Endothelial cell of umbilical vein (primary cell): ENCODE results near the gene SLC23A2. TPM values are rescaled to one million over a fixed set of nuclear protein-coding genes. Genes with fewer than 3 reads are reported as not detected.
A peak's percentile ranks its signal among the peaks of the same experiment; 100 is the strongest.

ENCODE experiments used
- BruUV-seq: library from RNA; stranded (reverse); fragments of 400-500 nt; replicated peaks from 2 replicates; lab custom pipeline; 2021; lab: Mats Ljungman, UMichigan
- CTCF ChIA-PET: fragments of 300-600, 350-600 bp; sonication (Branson Sonifier 250); formaldehyde crosslinking; loops from one replicate; lab custom pipeline; 2021; ENCODE audit warnings: antibody characterized with exemption, inconsistent platforms; lab: Charles Lee
- POLR2A ChIA-PET: fragments of 300-600, 350-600 bp; sonication (Branson Sonifier 250); formaldehyde crosslinking; loops from one replicate; lab custom pipeline; 2021; ENCODE audit warnings: antibody characterized with exemption, inconsistent platforms; lab: Charles Lee
- DNase-seq: peaks from one replicate; pipeline ENCODE4 v3.0.0-alpha.2; 2011; ENCODE audit warnings: low read depth, low spot score
- FAIRE-seq: peaks from 2 replicates; lab custom pipeline; 2011; peaks lifted over from hg19 to GRCh38; lab: Jason Lieb, UNC
- H2AFZ ChIP-seq: 2 replicates; pipeline ENCODE4 v1.6.0; 2012; ENCODE audit warnings: low read depth, low read length, control low read depth, inconsistent platforms
- H3K27ac ChIP-seq: 2 replicates; pipeline ENCODE4 v1.5.1; 2011; ENCODE audit warnings: low read depth, mild to moderate bottlenecking, control low read depth, low read length, moderate library complexity; ENCODE audit not compliant: insufficient read depth
- H3K27me3 ChIP-seq, 2 experiments: 2 replicates each; pipeline versions ENCODE4 v1.6.0 to v1.6.1; 2011; ENCODE audit warnings: low read length in 2 of 2, mixed read lengths in 1 of 2; ENCODE audit not compliant: control insufficient read depth in 2 of 2, insufficient read depth in 2 of 2
- H3K36me3 ChIP-seq, 2 experiments: 2 replicates in 1 of 2; 3 replicates in 1 of 2; pipeline ENCODE4 v1.5.1; 2011; ENCODE audit warnings: low read length in 2 of 2, mild to moderate bottlenecking in 1 of 2, moderate library complexity in 1 of 2; ENCODE audit not compliant: control insufficient read depth in 2 of 2, insufficient read depth in 2 of 2; ENCODE audit errors: extremely low read depth in 1 of 2
- H3K4me1 ChIP-seq: 3 replicates; pipeline ENCODE4 v1.5.1; 2011; ENCODE audit warnings: mild to moderate bottlenecking, low read length; ENCODE audit not compliant: control insufficient read depth, insufficient read depth; ENCODE audit errors: extremely low read depth
- H3K4me2 ChIP-seq: 2 replicates; pipeline ENCODE4 v1.6.1; 2011; ENCODE audit warnings: low read length, control low read depth, mixed read lengths; ENCODE audit not compliant: insufficient read depth
- H3K4me3 ChIP-seq, 3 experiments: fragments of 200-600 bp in 1 of 3; sonication (generic), shearing (Covaris generic) in 1 of 3; replicated peaks in 1 of 3; 2 replicates each; pipeline ENCODE4 v1.5.1; 2011 to 2016; ENCODE audit warnings: control low read depth in 3 of 3, low read length in 3 of 3, mild to moderate bottlenecking in 2 of 3, inconsistent platforms in 1 of 3, low read depth in 1 of 3, moderate library complexity in 1 of 3; ENCODE audit not compliant: insufficient read depth in 1 of 3
- H3K79me2 ChIP-seq: 2 replicates; pipeline ENCODE4 v1.6.0; 2012; ENCODE audit warnings: low read length, inconsistent platforms; ENCODE audit not compliant: control insufficient read depth, insufficient read depth
- H3K9ac ChIP-seq: replicated peaks from 2 replicates; pipeline ENCODE3; 2011; ENCODE audit warnings: low read length, control low read depth; ENCODE audit not compliant: insufficient read depth; ENCODE audit errors: extremely low read depth
- H3K9me1 ChIP-seq: replicated peaks from 3 replicates; pipeline ENCODE4 v1.6.0; 2011; ENCODE audit warnings: mild to moderate bottlenecking, low read length; ENCODE audit not compliant: control insufficient read depth, insufficient read depth; ENCODE audit errors: extremely low read depth
- H3K9me3 ChIP-seq: replicated peaks from 2 replicates; pipeline ENCODE4 v1.5.1; 2012; ENCODE audit warnings: low read length, inconsistent platforms; ENCODE audit not compliant: control insufficient read depth, insufficient read depth
- H4K20me1 ChIP-seq: replicated peaks from 2 replicates; pipeline ENCODE3; 2011; ENCODE audit warnings: mild to moderate bottlenecking, low read length; ENCODE audit not compliant: control insufficient read depth, insufficient read depth; ENCODE audit errors: extremely low read depth
- CTCF ChIP-seq, 2 donors: IDR thresholded peaks; 1 replicate in 1 of 2; 2 replicates in 1 of 2; pipeline ENCODE4 v1.5.1; 2011; ENCODE audit warnings: low read length in 2 of 2, mild to moderate bottlenecking in 2 of 2, moderate library complexity in 2 of 2, control low read depth in 1 of 2, inconsistent platforms in 1 of 2, low read depth in 1 of 2; ENCODE audit not compliant: insufficient read depth in 1 of 2; ENCODE audit errors: extremely low read depth in 1 of 2
- FOS ChIP-seq: IDR thresholded peaks from 2 replicates; pipeline ENCODE4 v1.6.1; 2011; ENCODE audit warnings: mild to moderate bottlenecking, low read length, moderate library complexity, borderline replicate concordance; ENCODE audit not compliant: insufficient read depth
- GATA2 ChIP-seq: IDR thresholded peaks from 2 replicates; pipeline ENCODE4 v1.7.0; 2011; ENCODE audit warnings: low read depth, mild to moderate bottlenecking, moderate library complexity, mixed read lengths, low read length; ENCODE audit not compliant: insufficient read length, insufficient read depth
- JUN ChIP-seq: IDR thresholded peaks from 2 replicates; pipeline ENCODE4 v1.6.1; 2011; ENCODE audit warnings: borderline replicate concordance, low read depth; ENCODE audit not compliant: insufficient read length, insufficient read depth
- POLR2A ChIP-seq: IDR thresholded peaks from 2 replicates; pipeline ENCODE4 v1.6.1; 2012; ENCODE audit warnings: low read depth, mild to moderate bottlenecking, control low read depth, low read length
- dilution Hi-C: fragments of 300-500 bp; cut with MboI; formaldehyde crosslinking; loops from one replicate; pipeline ENCODE4 v1.15.0; 2019; ENCODE audit warnings: low sequenced_read_pairs; ENCODE audit not compliant: extremely low pct_ligation_motif_present
- intact Hi-C: fragments of 100-400 bp; cut with micrococcal nuclease; formaldehyde crosslinking; loops from one replicate; pipeline ENCODE4 v1.10.0; 2022
- polyA plus RNA-seq, 4 experiments: library from polyadenylated mRNA; depleted of rRNA in 3 of 4; stranded (reverse) in 3 of 4; unstranded in 1 of 4; fragments of >200 nt; gene quantifications; 2 replicates each; pipeline versions ENCODE4 v1.2.1 to v1.2.3, GENCODE V29; 2011 to 2012; ENCODE audit warnings: missing spikeins in 1 of 4
- total RNA-seq: library from RNA; stranded (reverse); gene quantifications from 2 replicates; pipeline ENCODE4 v1.2.3, GENCODE V29; 2021

The SLC23A2 gene
- total and polyA plus RNA-seq, 2 donors (not counting 3 experiments of a cell fraction or from before 2014, with no cell fraction given), result 24.4 to 24.5 TPM

GRCh38 chr20:4956200-4956810 is 45.0 kb downstream of the SLC23A2 start:
- H3K27ac ChIP-seq, result no peak overlapping the region
- no peak overlapping the region for H2AFZ ChIP-seq
- H3K36me3 ChIP-seq, result no peaks in the 10 kb centered on the region
- H3K4me3 ChIP-seq, result no peak overlapping the region
- H3K9me1 ChIP-seq, result no peaks in the 10 kb centered on the region
- H4K20me1 ChIP-seq, result no peaks in the 10 kb centered on the region
- H3K4me2 ChIP-seq, result no peak overlapping the region
- no peaks in the 10 kb centered on the region for H3K27me3 ChIP-seq
- FAIRE-seq, result peak; percentile 54
- POLR2A ChIA-PET, result no interaction called here
- DNase-seq, result peak; percentile 79
- CTCF ChIA-PET, result interaction anchor here (0.6 to 4.4 kb wide), 43 partner anchors 9 to 351 kb away, joined by 3 to 48 read pairs (median 5); no protein-coding TSS in a partner anchor
- H3K9ac ChIP-seq, result no peak overlapping the region
- H3K79me2 ChIP-seq, result no peaks in the 10 kb centered on the region
- TF ChIP-seq CTCF (IDR thresholded peaks at IDR 0.05; ENCODE audit: extremely low read depth in 1 of 2, insufficient read depth in 1 of 2, low read depth in 1 of 2, low read length in 2 of 2), result peak; percentile 45 to 68
- TF ChIP-seq POLR2A, result no peak
- H3K4me1 ChIP-seq, result peaks cover 3% of the 10 kb centered on the region
- intact Hi-C loops (loop anchor here (1.0 to 5.0 kb wide), 4 partner anchors 16 to 349 kb away; no protein-coding TSS in a partner anchor), dilution Hi-C loops (no loop called here)
- no peaks in the 10 kb centered on the region for H3K9me3 ChIP-seq
- no TSS peak for BruUV-seq

- dilution Hi-C loops, result no loop called here
Observed at GRCh38 chr20:4953881-4954280, 47.4 kb downstream of the SLC23A2 start.

More at GRCh38 chr20:4953881-4954280, 47.4 kb downstream of the SLC23A2 start:
- Histone ChIP-seq H3K4me1 (peaks cover 12% of the 10 kb centered on the region), H3K36me3 (no peaks in the 10 kb centered on the region), H3K79me2 (peaks cover 3% of the 10 kb centered on the region), H3K4me2 (no peak overlapping the region), H3K27ac (no peak overlapping the region), H3K9ac (no peak overlapping the region), H3K9me1 (no peaks in the 10 kb centered on the region), H2AFZ (no peak overlapping the region), H4K20me1 (no peaks in the 10 kb centered on the region), H3K4me3 (no peak overlapping the region), H3K27me3 (no peaks in the 10 kb centered on the region), H3K9me3 (no peaks in the 10 kb centered on the region)
- BruUV-seq, result no TSS peak
- ChIA-PET CTCF (interaction anchor here (0.7 to 3.8 kb wide), 2 partner anchors 12 to 147 kb away, joined by 3 to 48 read pairs; no protein-coding TSS in a partner anchor), POLR2A (interaction anchor here (0.5 kb wide), 1 partner anchor 342 kb away, joined by 10 read pairs; no protein-coding TSS in a partner anchor)
- DNase-seq (no peak), FAIRE-seq (no peak)
- intact Hi-C loops, result no loop called here
- TF ChIP-seq POLR2A (no peak), CTCF (IDR thresholded peaks at IDR 0.05; ENCODE audit: extremely low read depth in 1 of 2, insufficient read depth in 1 of 2, low read depth in 1 of 2, low read length in 2 of 2) (no peak), JUN (no peak), FOS (no peak), GATA2 (no peak)
